VCaP (cell line): Measurements from ENCODE around the gene MRPS17.

Experiments used
- H3K27ac ChIP-seq: fragments of 450-650 bp; 2 replicates; pipeline ENCODE4 v1.5.1; 2017
- CTCF ChIP-seq: fragments of 450-650 bp; conservative IDR thresholded peaks from 2 replicates; pipeline ENCODE4 v1.5.1; 2017; ENCODE audit warnings: mild to moderate bottlenecking, moderate library complexity

MRPS17 gene

GRCh38 chr7:55939514-55940123 is 12.1 kb upstream of the MRPS17 start:
- no peak for TF ChIP-seq CTCF
- H3K27ac ChIP-seq = no peak overlapping the region

- no peak overlapping the region for H3K27ac ChIP-seq
- TF ChIP-seq CTCF = no peak
Measured at GRCh38 chr7:55946545-55946944, 5.1 kb upstream of the MRPS17 start.

- peak overlapping the region; percentile 74 for H3K27ac ChIP-seq
Measured at GRCh38 chr7:55952352-55952671, 635 bp downstream of the MRPS17 start.

- TF ChIP-seq CTCF = no peak
- H3K27ac ChIP-seq = no peak overlapping the region
Measured at GRCh38 chr7:55953707-55954475, 2.2 kb downstream of the MRPS17 start.

GRCh38 chr7:55957190-55957589 is 5.5 kb downstream of the MRPS17 start:
- no peak overlapping the region for H3K27ac ChIP-seq
- no peak for TF ChIP-seq CTCF

- TF ChIP-seq CTCF = no peak
- no peak overlapping the region for H3K27ac ChIP-seq
Measured at GRCh38 chr7:55962014-55962413, 10.3 kb downstream of the MRPS17 start.

- H3K27ac ChIP-seq = peak overlapping the region; percentile 96
- TF ChIP-seq CTCF = no peak
Measured at GRCh38 chr7:55963584-55964168, 12.0 kb downstream of the MRPS17 start.
